GM21447 (cell line): ENCODE results near the gene ARHGAP22.

Source experiments
- ATAC-seq: cut with Tn5 transposase; IDR thresholded peaks from one replicate; pipeline ENCODE4 v1.9.1; 2021; ENCODE audit not compliant: unreplicated experiment

Gene ARHGAP22

GRCh38 chr10:48466611-48467240 lies 138.1 kb downstream of the ARHGAP22 start:
- ATAC-seq: no peak

- ATAC-seq: no peak
Measured at GRCh38 chr10:48465860-48466521, 138.9 kb downstream of the ARHGAP22 start.

GRCh38 chr10:48464871-48465736 lies 139.8 kb downstream of the ARHGAP22 start:
- ATAC-seq: no peak

- ATAC-seq: no peak
Measured at GRCh38 chr10:48464121-48464870, 140.6 kb downstream of the ARHGAP22 start.

- ATAC-seq: no peak
Measured at GRCh38 chr10:48463318-48464003, 141.4 kb downstream of the ARHGAP22 start.

GRCh38 chr10:48462482-48463020 lies 142.3 kb downstream of the ARHGAP22 start:
- ATAC-seq: no peak

GRCh38 chr10:48461623-48462481 lies 143.0 kb downstream of the ARHGAP22 start:
- ATAC-seq: no peak

- no peak for ATAC-seq
Measured at GRCh38 chr10:48460182-48460581, 144.7 kb downstream of the ARHGAP22 start.

- ATAC-seq: no peak
Measured at GRCh38 chr10:48459270-48460150, 145.4 kb downstream of the ARHGAP22 start.

- no peak for ATAC-seq
Measured at GRCh38 chr10:48458662-48459048, 146.2 kb downstream of the ARHGAP22 start.

- no peak for ATAC-seq
Measured at GRCh38 chr10:48457949-48458661, 146.8 kb downstream of the ARHGAP22 start.

GRCh38 chr10:48456808-48457761 lies 147.8 kb downstream of the ARHGAP22 start:
- no peak for ATAC-seq

- ATAC-seq: no peak
Measured at GRCh38 chr10:48456361-48456804, 148.5 kb downstream of the ARHGAP22 start.

- ATAC-seq: no peak
Measured at GRCh38 chr10:48455392-48456151, 149.3 kb downstream of the ARHGAP22 start.

- no peak for ATAC-seq
Measured at GRCh38 chr10:48455055-48455391, 149.8 kb downstream of the ARHGAP22 start.
